ENCODE measurements around the gene ALDH7A1. TPM values are rescaled to one million over a fixed set of nuclear protein-coding genes. Genes with fewer than 3 reads are reported as not detected.

ALDH7A1 gene
- total and polyA plus RNA-seq, 7 experiments from 2014 or later: 0.51 to 9.9 (median 3.0) TPM

DNA sequence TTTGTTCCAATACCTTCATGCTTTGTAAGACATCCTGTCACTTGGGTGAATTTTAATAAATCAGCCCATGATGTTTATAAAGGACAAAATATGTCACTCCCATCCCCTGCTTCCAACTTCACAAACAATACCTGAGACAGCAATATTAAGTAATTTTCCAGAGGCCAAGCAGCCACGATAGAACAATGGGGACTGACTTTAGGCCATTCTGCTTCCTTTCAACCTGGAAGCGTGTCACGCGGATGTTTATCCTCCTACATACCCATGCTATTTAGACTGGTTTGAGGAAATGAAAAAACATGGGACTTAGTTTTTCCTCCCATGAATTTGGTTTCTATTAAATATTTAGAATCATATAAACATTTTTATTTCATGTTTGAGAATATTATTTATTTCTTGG, 88.9 kb downstream of the ALDH7A1 start:
- H3K27ac Mint-ChIP-seq: peak overlapping the region in 4 of 9 donors; percentile 6 to 73 (median 43)
- CTCF ChIA-PET: no interaction called here
- H3K27ac ChIP-seq (ENCODE audit: low read depth, low read length): no peak overlapping the region

GRCh38 chr5:126503602-126504104, 91.4 kb downstream of the ALDH7A1 start:
- ATAC-seq: peak; percentile 35

More for the DNA sequence above, 88.9 kb downstream of the ALDH7A1 start:
- ATAC-seq (no peak), DNase-seq (no peak)
- POLR2A ChIA-PET: no interaction called here
- Histone ChIP-seq H3K4me3 (ENCODE audit: low read length) (no peak overlapping the region), H3K4me1 (ENCODE audit: control insufficient read depth in 2 of 2, insufficient read depth in 2 of 2, low read length in 2 of 2) (peaks cover 5 to 46% of the 10 kb centered on the region in 2 donors), H3K9me3 (ENCODE audit: control insufficient read depth in 2 of 3, low read length in 3 of 3) (no peaks in the 10 kb centered on the region), H3K36me3 (ENCODE audit: control insufficient read depth in 2 of 3, insufficient read depth in 3 of 3, low read length in 3 of 3) (no peaks in the 10 kb centered on the region), H3K27me3 (ENCODE audit: control insufficient read depth in 2 of 2, insufficient read depth in 2 of 2, low read length in 2 of 2) (no peaks in the 10 kb centered on the region)
- H3K36me3 Mint-ChIP-seq: peaks cover 0 to 9% (median 5%) of the 10 kb centered on the region in 5 donors
- no peaks in the 10 kb centered on the region for H3K27me3 Mint-ChIP-seq
- peaks cover 16 to 72% (median 68%) of the 10 kb centered on the region in 7 donors for H3K4me1 Mint-ChIP-seq
- H3K9me3 Mint-ChIP-seq: peaks cover 0 to 6% (median 0%) of the 10 kb centered on the region in 11 donors
- H3K4me3 Mint-ChIP-seq: no peak overlapping the region
- intact Hi-C loops (cut with micrococcal nuclease): loop anchor here in 1 of 2 donors (5.0 to 10.0 kb wide), 2 partner anchors 271 to 1579 kb away; partner anchors contain the start of genes LMNB1 and SLC12A2

GRCh38 chr5:126501448-126501847, 93.6 kb downstream of the ALDH7A1 start:
- no peak for ATAC-seq
- no peak for DNase-seq
- Histone ChIP-seq H3K36me3 (ENCODE audit: control insufficient read depth in 2 of 3, insufficient read depth in 3 of 3, low read length in 3 of 3) (no peaks in the 10 kb centered on the region), H3K9me3 (ENCODE audit: control insufficient read depth in 2 of 3, low read length in 3 of 3) (no peaks in the 10 kb centered on the region), H3K4me1 (ENCODE audit: control insufficient read depth in 2 of 2, insufficient read depth in 2 of 2, low read length in 2 of 2) (peaks cover 0 to 25% of the 10 kb centered on the region in 2 donors), H3K27ac (ENCODE audit: low read depth, low read length) (no peak overlapping the region), H3K4me3 (ENCODE audit: low read length) (no peak overlapping the region), H3K27me3 (ENCODE audit: control insufficient read depth in 2 of 2, insufficient read depth in 2 of 2, low read length in 2 of 2) (no peaks in the 10 kb centered on the region)
- peaks cover 0 to 5% (median 0%) of the 10 kb centered on the region in 5 donors for H3K36me3 Mint-ChIP-seq
- H3K27me3 Mint-ChIP-seq: no peaks in the 10 kb centered on the region
- H3K9me3 Mint-ChIP-seq: no peaks in the 10 kb centered on the region
- intact Hi-C loops (cut with micrococcal nuclease): loop anchor here (2.0 to 10.0 kb wide), 4 partner anchors 53 to 1583 kb away; partner anchors contain the start of genes GRAMD2B (in 1 of the 2), PHAX (in 1 of the 2) and SLC12A2 (in 1 of the 2)
- ChIA-PET CTCF (interaction anchor here (0.6 to 3.2 kb wide), 8 partner anchors 10 to 536 kb away, joined by 3 to 25 read pairs (median 4); no protein-coding TSS in a partner anchor), POLR2A (interaction anchor here (0.5 to 1.6 kb wide), 2 partner anchors 42 to 51 kb away, joined by 3 to 6 read pairs; no protein-coding TSS in a partner anchor)
- peaks cover 4 to 63% (median 49%) of the 10 kb centered on the region in 7 donors for H3K4me1 Mint-ChIP-seq
- H3K27ac Mint-ChIP-seq: peak overlapping the region in 3 of 9 donors; percentile 28 to 78 (median 71)
- H3K4me3 Mint-ChIP-seq: no peak overlapping the region

More at GRCh38 chr5:126503602-126504104, 91.4 kb downstream of the ALDH7A1 start:
- H3K27ac Mint-ChIP-seq: peak overlapping the region in 8 of 9 donors; percentile 42 to 87 (median 74)
- DNase-seq: peak in 6 of 9 donors; percentile 39 to 63 (median 48)
- H3K4me3 ChIP-seq (ENCODE audit: low read length): no peak overlapping the region
- no peaks in the 10 kb centered on the region for H3K27me3 ChIP-seq (ENCODE audit: control insufficient read depth in 2 of 2, insufficient read depth in 2 of 2, low read length in 2 of 2)
- H3K36me3 Mint-ChIP-seq: peaks cover 0 to 5% (median 1%) of the 10 kb centered on the region in 5 donors
- CTCF ChIA-PET: interaction anchor here (0.9 to 1.0 kb wide), 2 partner anchors 11 to 146 kb away, joined by 3 to 4 read pairs; no protein-coding TSS in a partner anchor
- intact Hi-C loops (cut with micrococcal nuclease): loop anchor here (5.0 to 10.0 kb wide), 2 partner anchors 81 to 1581 kb away; partner anchors contain the start of genes GRAMD2B (in 1 of the 2) and SLC12A2 (in 1 of the 2)
- H3K36me3 ChIP-seq (ENCODE audit: control insufficient read depth in 2 of 3, insufficient read depth in 3 of 3, low read length in 3 of 3): no peaks in the 10 kb centered on the region
- peaks cover 0 to 40% of the 10 kb centered on the region in 2 donors for H3K4me1 ChIP-seq (ENCODE audit: control insufficient read depth in 2 of 2, insufficient read depth in 2 of 2, low read length in 2 of 2)
- peak overlapping the region in 2 of 10 donors; percentile 13 to 41 for H3K4me3 Mint-ChIP-seq
- H3K9me3 ChIP-seq (ENCODE audit: control insufficient read depth in 2 of 3, low read length in 3 of 3): no peaks in the 10 kb centered on the region
- H3K27me3 Mint-ChIP-seq: no peaks in the 10 kb centered on the region
- H3K4me1 Mint-ChIP-seq: peaks cover 8 to 69% (median 62%) of the 10 kb centered on the region in 7 donors
- POLR2A ChIA-PET: interaction anchor here (1.0 kb wide), 1 partner anchor 9 kb away, joined by 4 read pairs; no protein-coding TSS in a partner anchor
- no peak overlapping the region for H3K27ac ChIP-seq (ENCODE audit: low read depth, low read length)
- H3K9me3 Mint-ChIP-seq: peaks cover 0 to 4% (median 0%) of the 10 kb centered on the region in 11 donors

DNA sequence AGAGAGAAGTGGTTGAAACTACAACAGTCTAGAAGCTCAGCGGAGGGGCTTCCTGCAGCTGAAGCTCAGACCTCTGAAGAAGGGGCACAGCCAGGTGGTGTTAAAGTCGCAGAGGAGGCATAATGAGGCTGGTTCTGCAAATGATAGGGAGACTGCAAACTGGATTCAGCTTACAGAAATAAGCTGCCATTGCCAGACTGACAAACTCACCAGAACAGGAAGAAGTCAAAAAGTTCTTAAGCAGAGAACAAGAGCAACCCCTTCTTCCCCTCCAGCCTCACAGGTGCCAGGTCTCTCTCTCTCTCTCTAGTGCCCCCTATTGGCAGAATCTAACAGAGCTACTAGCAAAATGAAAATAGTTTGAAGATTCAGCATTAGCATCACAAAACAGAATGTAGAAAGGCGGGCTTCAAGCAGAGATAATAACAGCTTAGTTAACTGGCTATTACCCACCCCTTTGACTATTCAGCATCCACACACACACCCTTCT, 95.1 kb downstream of the ALDH7A1 start:
- H3K36me3 ChIP-seq (ENCODE audit: control insufficient read depth in 2 of 3, insufficient read depth in 3 of 3, low read length in 3 of 3): no peaks in the 10 kb centered on the region
- POLR2A ChIA-PET: interaction anchor here (0.7 to 2.0 kb wide), 7 partner anchors 12 to 503 kb away, joined by 3 to 5 read pairs (median 4); partner anchors contain the start of gene GRAMD2B
- ATAC-seq: peak; percentile 88
- H3K4me1 ChIP-seq (ENCODE audit: control insufficient read depth in 2 of 2, insufficient read depth in 2 of 2, low read length in 2 of 2): peaks cover 0 to 25% of the 10 kb centered on the region in 2 donors
- no peak overlapping the region for H3K27ac ChIP-seq (ENCODE audit: low read depth, low read length)
- peak in 7 of 9 donors; percentile 36 to 84 (median 78) for DNase-seq
- no peaks in the 10 kb centered on the region for H3K27me3 ChIP-seq (ENCODE audit: control insufficient read depth in 2 of 2, insufficient read depth in 2 of 2, low read length in 2 of 2)
- CTCF ChIA-PET: interaction anchor here (0.6 to 3.2 kb wide), 19 partner anchors 9 to 161 kb away, joined by 3 to 25 read pairs (median 6); partner anchors contain the start of gene GRAMD2B
- Mint-ChIP-seq H3K27ac (peak overlapping the region in 8 of 9 donors; percentile 22 to 88 (median 76)), H3K4me1 (peaks cover 4 to 58% (median 44%) of the 10 kb centered on the region in 7 donors), H3K27me3 (no peaks in the 10 kb centered on the region), H3K4me3 (peak overlapping the region in 5 of 10 donors; percentile 10 to 54 (median 24)), H3K9me3 (no peaks in the 10 kb centered on the region), H3K36me3 (peaks cover 0 to 5% (median 0%) of the 10 kb centered on the region in 5 donors)
- no peaks in the 10 kb centered on the region for H3K9me3 ChIP-seq (ENCODE audit: control insufficient read depth in 2 of 3, low read length in 3 of 3)
- H3K4me3 ChIP-seq (ENCODE audit: low read length): no peak overlapping the region
- intact Hi-C loops (cut with micrococcal nuclease): loop anchor here (1.0 to 10.0 kb wide), 10 partner anchors 8 to 1585 kb away; partner anchors contain the start of genes GRAMD2B (in 2 of the 2), PHAX (in 1 of the 2) and SLC12A2 (in 1 of the 2)

DNA sequence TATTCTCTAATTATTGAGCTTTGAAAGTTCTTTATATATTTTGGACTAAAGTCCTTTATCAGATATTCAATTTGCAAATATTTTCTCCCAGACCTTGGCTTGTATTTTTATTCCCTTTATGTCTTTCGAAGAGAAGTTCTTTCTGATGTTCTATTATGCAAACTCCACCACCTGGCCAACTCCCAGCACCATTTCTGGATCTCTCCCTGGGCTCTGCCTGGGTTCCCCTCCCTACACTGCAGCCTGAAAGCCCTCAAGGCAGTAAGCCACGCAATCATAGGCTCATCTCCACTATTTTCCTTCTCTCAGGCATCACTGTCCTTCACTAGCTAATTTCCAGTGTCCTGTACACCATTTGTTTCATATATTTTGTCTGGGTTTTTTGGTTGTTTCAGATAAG, 95.7 kb downstream of the ALDH7A1 start:
- Mint-ChIP-seq H3K9me3 (no peaks in the 10 kb centered on the region), H3K27me3 (no peaks in the 10 kb centered on the region), H3K4me3 (peak overlapping the region in 1 of 10 donors; percentile 54), H3K36me3 (peaks cover 0 to 5% (median 0%) of the 10 kb centered on the region in 5 donors), H3K4me1 (peaks cover 4 to 56% (median 41%) of the 10 kb centered on the region in 7 donors), H3K27ac (peak overlapping the region in 8 of 9 donors; percentile 22 to 88 (median 76))
- Histone ChIP-seq H3K4me1 (ENCODE audit: control insufficient read depth in 2 of 2, insufficient read depth in 2 of 2, low read length in 2 of 2) (peaks cover 0 to 25% of the 10 kb centered on the region in 2 donors), H3K9me3 (ENCODE audit: control insufficient read depth in 2 of 3, low read length in 3 of 3) (no peaks in the 10 kb centered on the region), H3K36me3 (ENCODE audit: control insufficient read depth in 2 of 3, insufficient read depth in 3 of 3, low read length in 3 of 3) (no peaks in the 10 kb centered on the region), H3K4me3 (ENCODE audit: low read length) (no peak overlapping the region), H3K27me3 (ENCODE audit: control insufficient read depth in 2 of 2, insufficient read depth in 2 of 2, low read length in 2 of 2) (no peaks in the 10 kb centered on the region), H3K27ac (ENCODE audit: low read depth, low read length) (peak overlapping the region; percentile 7)
- intact Hi-C loops (cut with micrococcal nuclease): loop anchor here in 1 of 2 donors (2.0 kb wide), 1 partner anchor 14 kb away; no protein-coding TSS in a partner anchor
- CTCF ChIA-PET: interaction anchor here (0.7 to 3.2 kb wide), 17 partner anchors 9 to 160 kb away, joined by 3 to 25 read pairs (median 6); partner anchors contain the start of gene GRAMD2B
- DNase-seq: no peak
- POLR2A ChIA-PET: interaction anchor here (0.6 to 2.0 kb wide), 8 partner anchors 12 to 504 kb away, joined by 3 to 5 read pairs (median 4); partner anchors contain the start of gene GRAMD2B
- no peak for ATAC-seq

GRCh38 chr5:126497506-126497905, 97.5 kb downstream of the ALDH7A1 start:
- intact Hi-C loops (cut with micrococcal nuclease): no loop called here
- ChIA-PET CTCF (interaction anchor here (0.6 to 0.7 kb wide), 2 partner anchors 19 to 48 kb away, joined by 3 to 8 read pairs; no protein-coding TSS in a partner anchor), POLR2A (no interaction called here)
- Histone ChIP-seq H3K9me3 (ENCODE audit: control insufficient read depth in 2 of 3, low read length in 3 of 3) (no peaks in the 10 kb centered on the region), H3K4me3 (ENCODE audit: low read length) (no peak overlapping the region), H3K27me3 (ENCODE audit: control insufficient read depth in 2 of 2, insufficient read depth in 2 of 2, low read length in 2 of 2) (no peaks in the 10 kb centered on the region), H3K4me1 (ENCODE audit: control insufficient read depth in 2 of 2, insufficient read depth in 2 of 2, low read length in 2 of 2) (peaks cover 0 to 13% of the 10 kb centered on the region in 2 donors), H3K36me3 (ENCODE audit: control insufficient read depth in 2 of 3, insufficient read depth in 3 of 3, low read length in 3 of 3) (no peaks in the 10 kb centered on the region), H3K27ac (ENCODE audit: low read depth, low read length) (no peak overlapping the region)
- no peaks in the 10 kb centered on the region for H3K27me3 Mint-ChIP-seq
- H3K4me1 Mint-ChIP-seq: peaks cover 0 to 51% (median 32%) of the 10 kb centered on the region in 7 donors
- no peaks in the 10 kb centered on the region for H3K9me3 Mint-ChIP-seq
- no peak for DNase-seq
- peaks cover 0 to 10% (median 0%) of the 10 kb centered on the region in 5 donors for H3K36me3 Mint-ChIP-seq
- H3K27ac Mint-ChIP-seq: peak overlapping the region in 5 of 9 donors; percentile 7 to 52 (median 32)
- ATAC-seq: no peak
- no peak overlapping the region for H3K4me3 Mint-ChIP-seq

Measured in naive thymus-derived CD4-positive, alpha-beta T cell (primary cell).